Stimulated activated CD8-positive, alpha-beta memory T cell treated with anti-CD3 and anti-CD28 coated beads, Interleukin-2, amount 100 ng/mL, for 1 hour (primary cell): ENCODE data around the gene MAP6.

ENCODE experiments used
- DNase-seq, 2 donors: peaks; one replicate each; pipeline ENCODE4 v3.0.0-alpha.2; 2020; ENCODE audit warnings: low read depth in 2 of 2

The MAP6 gene

GRCh38 chr11:75553182-75553581, 115.7 kb downstream of the MAP6 start:
- DNase-seq = no peak

- no peak for DNase-seq
Measured at GRCh38 chr11:75549370-75549958, 119.4 kb downstream of the MAP6 start.

- no peak for DNase-seq
Measured at GRCh38 chr11:75548595-75549272, 120.1 kb downstream of the MAP6 start.

DNA sequence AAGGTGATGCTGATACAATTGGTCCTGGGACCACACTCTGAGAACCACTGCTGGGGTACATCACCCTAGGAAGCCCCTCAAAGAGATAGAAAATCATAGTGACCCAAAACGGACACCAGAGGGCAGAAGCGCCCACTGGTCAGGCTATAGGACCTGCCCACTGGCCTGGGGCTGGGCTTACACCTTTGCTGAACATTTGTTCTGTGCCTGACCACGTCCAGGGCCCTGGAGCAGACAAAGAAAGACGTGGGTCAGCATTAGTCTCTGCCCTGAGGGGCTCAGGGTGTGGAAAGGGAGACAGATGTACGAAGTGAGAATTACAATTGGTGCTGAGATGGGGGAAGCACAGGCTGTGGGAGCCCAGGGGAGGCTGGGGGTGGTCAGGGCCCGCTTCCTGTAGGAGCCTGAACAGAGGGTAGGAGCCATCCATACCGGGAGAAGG, 121.2 kb downstream of the MAP6 start:
- DNase-seq = no peak

DNA sequence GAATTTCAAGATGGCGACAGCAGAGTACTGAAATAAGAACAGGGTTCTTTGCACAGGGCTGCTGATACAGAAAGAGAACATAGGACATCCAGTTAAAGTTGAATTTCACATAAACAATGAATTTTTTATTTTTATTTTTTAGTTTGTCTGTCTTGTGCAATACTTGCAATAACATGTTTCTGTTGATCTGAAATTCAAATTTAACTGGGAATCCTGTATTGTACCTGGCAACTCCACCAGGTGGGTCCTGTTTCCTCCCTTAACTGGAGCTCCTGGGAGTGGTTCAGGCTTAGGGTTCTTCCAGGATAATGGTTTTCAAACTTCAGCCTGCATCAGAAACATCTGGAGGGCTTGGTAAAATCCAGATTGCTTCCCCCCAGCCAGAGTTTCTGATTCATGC, 121.7 kb downstream of the MAP6 start:
- DNase-seq = no peak

- no peak for DNase-seq
Measured at GRCh38 chr11:75543806-75544205, 125.0 kb downstream of the MAP6 start.

- DNase-seq = no peak
Measured at GRCh38 chr11:75542088-75542438, 126.8 kb downstream of the MAP6 start.

DNA sequence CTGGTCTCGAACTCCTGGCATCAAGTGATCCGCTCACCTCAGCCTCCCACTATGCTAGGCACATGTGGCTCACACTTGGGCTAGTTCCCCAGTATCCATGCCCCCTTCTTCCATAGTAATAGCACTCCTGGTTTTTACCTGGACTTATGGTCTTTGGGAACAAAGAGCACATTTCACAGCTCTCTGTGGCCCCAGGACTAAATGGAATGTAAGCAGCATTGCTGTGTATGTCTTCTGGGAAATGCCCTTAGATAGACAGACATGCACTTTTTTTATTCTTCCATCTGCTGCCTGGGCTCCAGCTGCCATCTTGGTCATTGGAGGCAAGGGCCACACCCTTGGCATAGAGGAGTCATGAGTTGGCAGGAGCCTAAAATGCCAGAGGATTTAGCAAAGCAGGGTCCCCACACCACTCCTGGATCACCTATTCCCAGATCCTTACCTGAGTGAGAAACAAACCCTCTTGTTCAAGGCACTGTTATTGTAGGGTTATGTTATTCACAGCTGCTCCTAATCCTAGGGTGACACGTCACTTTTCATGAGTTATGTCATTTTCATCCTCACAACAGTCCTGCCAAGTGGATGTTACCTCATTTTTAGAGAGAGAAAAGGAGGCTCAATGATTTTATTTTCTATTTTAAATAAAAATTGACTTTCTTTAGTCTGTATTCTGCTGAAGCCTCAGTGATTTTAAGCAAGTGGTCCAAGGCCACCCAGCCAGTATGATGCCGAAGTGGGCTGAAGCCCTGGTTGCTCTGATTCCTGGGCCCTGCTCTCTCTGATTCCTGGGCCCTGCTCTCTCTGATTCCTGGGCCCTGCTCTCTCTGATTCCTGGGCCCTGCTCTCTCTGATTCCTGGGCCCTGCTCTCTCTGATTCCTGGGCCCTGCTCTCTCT, 127.4 kb downstream of the MAP6 start:
- DNase-seq = no peak

- no peak for DNase-seq
Measured at GRCh38 chr11:75539459-75540334, 129.1 kb downstream of the MAP6 start.

DNA sequence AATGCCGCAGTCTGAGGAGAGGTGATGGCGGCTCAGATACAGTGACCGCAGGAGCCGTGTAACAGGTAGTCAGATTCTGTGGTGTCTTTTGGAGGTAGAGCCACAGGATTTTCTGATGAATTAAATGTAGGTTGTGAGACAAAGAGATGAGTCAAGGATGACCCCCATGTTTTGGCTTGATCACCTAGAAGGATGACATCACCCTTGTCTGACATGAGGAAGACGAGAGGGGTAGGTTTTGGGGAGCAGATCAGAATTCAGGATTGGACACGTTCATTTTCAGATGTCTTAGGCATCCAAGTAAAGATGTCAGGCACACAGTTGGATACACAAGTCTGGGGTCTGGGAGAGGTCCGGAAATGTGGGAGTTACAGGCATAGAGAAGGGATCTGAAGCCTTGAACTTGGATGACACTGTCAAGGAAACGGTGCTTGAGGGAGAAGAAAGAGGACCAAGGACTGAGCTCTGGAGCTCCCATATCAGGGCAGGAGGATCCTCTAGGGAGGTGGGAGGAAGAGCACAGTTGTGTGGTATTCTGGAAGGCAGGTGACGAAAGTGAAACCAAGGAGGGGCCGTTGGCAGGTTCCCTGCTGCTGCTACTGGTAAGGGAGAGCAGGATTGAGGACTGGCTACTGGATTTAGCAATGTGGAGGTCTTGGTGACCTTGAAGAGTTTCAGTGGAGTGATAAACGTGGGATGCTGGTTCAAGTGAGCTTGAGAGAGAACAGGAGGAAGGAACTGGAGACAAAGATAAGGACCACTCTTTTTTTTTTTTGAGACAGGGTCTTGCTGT, 130.5 kb downstream of the MAP6 start:
- DNase-seq = no peak

- no peak for DNase-seq
Measured at GRCh38 chr11:75537740-75538139, 131.1 kb downstream of the MAP6 start.
